CD4-positive, alpha-beta T cell treated with Interleukin-21 for 1 hour (primary cell): ENCODE measurements around the gene SLC39A5.

Experiments
- DNase-seq: peaks from one replicate; pipeline ENCODE4 v3.0.0-alpha.2; 2020

The SLC39A5 gene

DNA sequence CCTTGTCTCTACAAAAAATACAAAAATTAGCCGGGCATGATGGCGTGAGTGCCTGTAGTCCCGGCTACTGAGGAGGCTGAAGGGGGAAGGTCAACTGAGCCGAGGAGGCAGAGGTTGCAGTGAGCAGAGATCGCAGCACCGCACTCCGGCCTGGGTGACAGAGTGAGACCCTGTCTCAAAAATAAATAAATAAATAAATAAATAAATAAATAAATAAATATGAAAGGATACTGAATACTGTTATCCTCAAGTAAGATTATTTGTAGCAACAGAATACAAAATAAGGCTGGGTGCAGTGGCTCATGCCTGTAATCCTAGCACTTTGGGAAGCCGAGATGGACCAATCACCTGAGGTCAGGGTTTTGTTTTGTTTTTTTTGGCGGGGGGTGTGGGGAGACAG, 10.0 kb upstream of the SLC39A5 start:
- DNase-seq, result no peak

DNA sequence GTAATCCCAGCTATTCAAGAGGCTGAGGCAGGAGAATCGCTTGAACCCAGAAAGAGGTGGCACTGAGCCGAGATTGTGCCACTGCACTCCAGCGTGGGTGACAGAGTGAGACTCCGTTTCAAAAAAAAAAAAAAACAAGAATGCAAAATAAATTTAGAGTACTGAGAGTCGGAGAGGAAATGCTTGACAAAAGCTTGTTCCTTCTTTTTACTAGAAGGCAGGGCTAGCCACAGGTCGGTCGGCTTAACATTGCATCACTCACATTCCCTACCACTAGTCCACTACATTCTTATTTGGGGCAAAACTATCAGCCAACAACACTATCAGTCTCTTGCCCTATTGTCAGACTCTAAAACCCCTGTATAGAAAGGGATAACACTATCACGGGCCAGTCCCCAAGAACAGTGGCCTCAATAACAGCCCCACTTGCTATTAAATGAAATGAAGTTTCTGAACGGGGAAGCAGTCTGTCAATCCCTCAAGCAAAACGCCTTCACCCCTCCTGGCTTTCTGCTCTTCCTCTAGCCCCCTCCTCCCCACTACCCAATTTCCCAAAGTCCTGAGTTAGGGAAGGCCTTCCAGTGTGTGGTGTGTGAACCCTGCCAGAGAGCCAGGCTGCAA, 9.1 kb upstream of the SLC39A5 start:
- no peak for DNase-seq

DNA sequence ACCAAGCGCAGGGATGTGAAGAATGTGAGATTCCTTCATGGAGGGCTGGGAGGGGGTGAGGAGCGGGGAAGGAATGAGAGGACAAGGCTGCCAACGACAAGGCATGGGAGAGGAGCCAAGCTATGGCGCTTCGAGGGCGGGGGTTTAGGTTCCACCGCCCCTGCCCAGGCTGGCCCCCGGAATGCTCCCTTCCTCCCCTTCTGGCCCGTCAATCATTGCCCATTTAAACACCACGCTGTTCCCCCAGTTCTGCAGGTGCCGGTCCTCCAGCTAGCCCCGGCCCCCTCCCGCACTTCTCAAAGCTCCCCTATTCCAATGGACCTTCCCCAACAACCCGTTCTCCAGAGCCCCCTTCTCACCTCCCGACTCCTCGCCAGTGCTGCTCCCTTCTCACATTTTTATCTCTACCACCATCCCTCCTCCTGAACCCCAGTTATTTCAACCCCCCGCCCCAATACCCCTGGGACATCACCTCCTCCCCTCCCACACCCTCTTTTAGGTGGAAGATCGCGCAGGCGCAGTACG, 8.6 kb upstream of the SLC39A5 start:
- DNase-seq, result no peak

DNA sequence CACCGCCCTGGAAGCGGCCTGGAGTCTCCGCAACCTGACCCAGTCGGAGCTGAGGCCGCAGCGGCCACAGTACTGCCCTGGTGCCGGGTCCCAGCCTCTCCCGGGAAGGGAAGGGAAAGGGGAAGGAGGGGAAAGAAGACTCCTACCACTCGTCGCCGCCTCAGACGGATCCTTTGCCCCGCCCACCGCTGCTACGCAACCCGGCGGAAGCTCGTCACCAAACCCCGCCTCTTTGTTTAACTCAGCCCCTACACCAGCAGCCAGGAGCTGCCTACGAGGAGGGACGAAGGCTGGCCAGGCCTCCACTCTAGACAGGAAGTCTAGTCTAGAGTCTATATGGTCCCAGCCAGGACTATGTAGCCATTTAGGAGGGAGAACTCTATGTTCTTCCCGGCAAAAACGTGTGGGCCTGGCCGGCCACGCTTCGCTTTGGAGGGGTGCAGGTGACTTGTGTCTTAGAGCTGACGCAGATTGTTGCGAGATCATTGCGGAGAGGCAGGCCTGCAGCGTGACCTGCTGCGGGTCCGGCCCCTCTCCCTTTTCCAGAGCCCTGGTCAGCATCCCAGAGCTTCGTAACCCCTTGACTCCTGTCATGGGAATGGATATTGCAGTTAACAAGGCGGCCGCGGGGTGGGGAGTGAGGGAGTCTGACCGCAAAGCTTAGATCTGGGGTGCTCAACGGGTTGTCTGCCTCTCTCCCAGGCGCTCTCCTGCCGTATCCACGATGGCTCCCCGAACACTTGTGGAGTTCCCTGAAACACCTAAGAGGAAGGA, 7.9 kb upstream of the SLC39A5 start, which contains the start of gene RNF41:
TSS of gene RNF41 (minus strand) at position 166 of the 774 bp plus-strand sequence. CDS start 7,875 bp downstream, outside the sequence.
- DNase-seq, result peak; percentile 94

DNA sequence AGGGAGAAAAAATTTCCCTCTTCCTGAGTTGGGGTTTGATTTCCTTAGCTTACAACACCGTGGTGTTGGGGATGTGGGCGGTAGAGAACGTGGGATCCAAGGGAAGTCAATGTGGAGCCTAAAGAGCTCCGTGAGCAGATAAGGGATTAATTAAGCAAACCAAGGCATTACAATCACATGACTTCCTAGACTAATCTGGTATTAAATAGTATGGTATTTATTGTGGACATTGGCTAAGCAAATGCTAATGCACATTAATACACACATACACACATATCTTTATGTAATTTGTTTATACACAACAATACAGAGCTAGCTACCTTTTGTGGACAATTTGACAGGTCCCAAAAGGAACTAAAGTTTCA, 7.3 kb upstream of the SLC39A5 start:
- no peak for DNase-seq

DNA sequence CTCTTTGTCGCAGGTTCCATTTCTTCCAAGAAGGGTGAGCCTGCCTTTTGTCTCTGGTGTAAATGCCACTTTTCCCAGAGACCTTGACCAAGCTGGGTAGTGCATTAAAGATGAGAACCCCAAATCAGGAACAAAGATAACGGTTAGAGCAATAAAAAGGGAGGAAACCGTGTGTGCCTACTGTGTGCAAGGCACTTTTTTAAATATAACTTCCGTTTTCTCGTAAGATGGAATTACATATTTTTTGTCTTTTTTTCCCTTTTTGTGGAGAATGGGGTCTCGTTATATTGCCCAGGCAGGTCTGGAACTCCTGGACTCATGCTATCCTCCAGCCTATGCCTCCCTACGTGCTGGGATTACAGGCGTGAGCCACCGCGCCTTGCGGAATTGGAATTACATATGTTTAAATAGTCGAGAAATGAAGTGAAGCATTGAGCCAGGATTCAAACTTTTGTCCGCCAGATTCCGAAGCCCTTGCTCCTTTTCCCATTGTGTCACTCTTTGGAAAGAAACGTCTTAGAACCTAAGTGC, 6.2 kb upstream of the SLC39A5 start:
- DNase-seq, result no peak

DNA sequence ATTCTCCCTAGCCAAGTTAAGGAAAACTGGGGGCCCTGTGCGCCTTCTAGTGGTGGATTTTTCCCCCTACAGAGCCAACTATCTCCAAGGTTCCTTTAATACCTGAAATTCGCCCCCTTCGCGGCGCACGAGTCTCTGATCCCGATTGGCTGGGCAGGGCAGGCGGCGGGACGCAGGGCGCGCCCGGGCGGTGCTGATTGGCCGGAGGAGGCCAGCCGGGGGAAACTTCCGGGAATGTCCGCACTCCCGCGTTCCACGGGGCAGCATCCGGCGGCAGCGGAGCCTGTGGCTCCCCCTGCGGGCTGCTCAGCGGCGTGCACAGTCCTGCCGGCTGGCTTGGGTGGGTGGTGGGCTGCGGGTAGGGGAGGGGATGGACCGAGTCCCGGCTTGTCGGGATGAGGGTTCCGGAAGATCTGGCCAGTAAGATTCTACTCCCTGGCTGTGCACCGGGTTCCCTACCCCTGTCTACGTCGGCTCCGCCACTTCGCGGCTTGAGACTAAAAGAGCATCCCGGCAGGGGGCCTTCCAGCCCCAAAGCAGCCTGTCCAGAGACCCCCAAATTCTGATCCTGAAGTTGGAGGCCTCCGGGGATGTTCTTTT, 5.6 kb upstream of the SLC39A5 start, which contains the start of gene NABP2:
TSS of gene NABP2 (plus strand) at position 241 of the 600 bp plus-strand sequence. CDS start 515 bp downstream, outside the sequence.
- DNase-seq, result peak; percentile 94

DNA sequence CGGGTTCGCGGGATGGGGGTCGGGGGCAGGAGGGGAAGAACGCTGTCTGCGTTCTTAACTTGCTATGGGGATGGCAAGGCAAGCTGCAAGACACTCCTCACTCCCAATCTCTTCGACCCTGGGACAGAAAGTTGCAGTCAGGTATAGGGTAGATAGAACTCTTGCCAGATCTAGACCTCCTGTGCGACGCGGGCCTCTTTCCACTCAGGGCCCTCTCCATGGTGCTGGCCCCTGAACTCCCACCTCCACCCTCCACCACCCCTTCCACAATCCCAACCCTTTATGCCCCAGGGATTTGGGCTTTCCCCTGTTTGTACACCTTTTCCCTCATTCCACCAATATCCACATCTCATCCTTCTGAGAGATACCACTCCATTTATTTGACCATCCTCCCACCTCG, 4.9 kb upstream of the SLC39A5 start:
- no peak for DNase-seq

DNA sequence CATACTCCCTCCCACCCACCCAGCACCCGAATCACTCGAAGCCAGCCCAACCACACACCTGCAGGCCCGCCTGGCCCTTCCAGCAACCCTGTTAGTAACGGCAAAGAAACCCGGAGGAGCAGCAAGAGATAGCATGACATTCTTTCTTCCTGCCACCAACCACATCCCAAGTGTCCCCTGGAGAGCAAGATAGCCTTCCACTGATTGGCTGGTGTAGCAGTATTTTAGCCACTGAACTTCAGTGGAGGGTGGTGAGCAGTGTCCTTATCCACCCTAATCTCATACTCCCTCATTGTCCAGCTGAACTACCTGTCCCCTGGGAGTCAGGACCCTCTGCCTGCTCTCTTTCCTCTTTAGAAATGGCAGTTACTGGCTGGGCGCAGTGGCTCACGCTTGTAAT, 769 bp upstream of the SLC39A5 start:
- DNase-seq, result no peak

DNA sequence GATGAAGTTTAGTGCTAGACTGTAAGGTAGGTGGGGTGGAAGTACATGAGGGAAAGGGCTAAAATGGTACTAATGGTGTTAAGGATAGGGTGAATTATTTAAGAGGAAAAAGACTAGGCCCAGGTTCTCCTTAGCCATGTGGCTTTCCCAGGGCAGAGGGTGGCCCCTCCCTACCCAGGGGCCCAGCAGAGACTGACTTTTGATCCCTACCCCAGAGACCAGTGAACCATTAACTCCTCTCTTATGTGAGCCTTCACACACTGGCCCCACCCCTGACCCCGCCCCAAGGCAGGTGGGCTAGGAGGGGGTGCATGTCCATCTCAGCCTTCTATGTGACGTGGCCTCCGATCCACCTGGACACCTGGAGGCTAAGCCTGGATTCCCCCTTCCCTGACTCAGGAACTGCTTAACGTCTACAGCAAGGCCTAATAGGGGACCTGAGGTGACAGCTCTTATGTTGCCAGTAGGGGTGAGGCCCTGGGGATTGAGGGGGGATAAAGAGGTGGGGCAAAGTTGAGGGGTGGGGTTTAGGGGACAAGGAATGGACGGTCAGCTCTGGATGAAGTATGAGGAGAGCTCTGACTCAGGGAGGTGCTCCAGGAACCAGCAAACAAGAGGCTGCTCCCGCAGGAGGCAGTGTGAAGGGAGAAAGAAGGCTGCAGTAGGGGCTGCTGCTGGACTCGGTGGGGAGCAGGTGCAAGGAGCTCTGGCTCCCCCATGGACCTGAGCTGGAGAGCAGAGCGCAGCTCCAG, 757 bp downstream of the SLC39A5 start:
- DNase-seq, result no peak

DNA sequence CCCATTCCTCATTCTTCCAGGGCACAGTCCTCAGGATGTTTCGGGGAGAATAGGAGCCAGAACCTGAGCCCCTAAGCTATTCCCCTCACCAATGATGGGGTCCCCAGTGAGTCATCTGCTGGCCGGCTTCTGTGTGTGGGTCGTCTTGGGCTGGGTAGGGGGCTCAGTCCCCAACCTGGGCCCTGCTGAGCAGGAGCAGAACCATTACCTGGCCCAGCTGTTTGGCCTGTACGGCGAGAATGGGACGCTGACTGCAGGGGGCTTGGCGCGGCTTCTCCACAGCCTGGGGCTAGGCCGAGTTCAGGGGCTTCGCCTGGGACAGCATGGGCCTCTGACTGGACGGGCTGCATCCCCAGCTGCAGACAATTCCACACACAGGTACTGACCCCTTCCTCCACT, 1.3 kb downstream of the SLC39A5 start:
- no peak for DNase-seq

DNA sequence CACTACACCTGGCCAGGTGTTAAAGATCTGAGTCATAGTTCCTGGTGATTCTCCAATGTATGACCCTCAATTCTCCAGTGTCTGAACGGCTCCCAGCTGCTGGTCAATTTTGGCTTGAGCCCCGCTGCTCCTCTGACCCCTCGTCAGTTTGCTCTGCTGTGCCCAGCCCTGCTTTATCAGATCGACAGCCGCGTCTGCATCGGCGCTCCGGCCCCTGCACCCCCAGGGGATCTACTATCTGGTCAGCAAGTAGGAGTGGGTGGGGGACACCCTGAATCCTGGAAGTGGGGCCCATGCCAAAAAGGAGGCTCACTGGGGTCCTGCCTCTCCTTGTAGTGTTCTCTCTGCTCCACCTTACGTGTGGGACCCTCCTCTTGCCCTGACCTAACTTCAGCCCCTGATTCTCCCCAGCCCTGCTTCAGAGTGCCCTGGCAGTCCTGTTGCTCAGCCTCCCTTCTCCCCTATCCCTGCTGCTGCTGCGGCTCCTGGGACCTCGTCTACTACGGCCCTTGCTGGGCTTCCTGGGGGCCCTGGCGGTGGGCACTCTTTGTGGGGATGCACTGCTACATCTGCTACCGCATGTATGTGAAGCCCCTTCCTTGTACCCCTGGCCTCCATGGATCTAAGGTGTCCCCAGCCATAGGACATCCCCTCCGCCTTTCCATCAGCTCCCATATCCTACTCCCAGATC, 5.0 kb downstream of the SLC39A5 start:
- DNase-seq, result no peak

DNA sequence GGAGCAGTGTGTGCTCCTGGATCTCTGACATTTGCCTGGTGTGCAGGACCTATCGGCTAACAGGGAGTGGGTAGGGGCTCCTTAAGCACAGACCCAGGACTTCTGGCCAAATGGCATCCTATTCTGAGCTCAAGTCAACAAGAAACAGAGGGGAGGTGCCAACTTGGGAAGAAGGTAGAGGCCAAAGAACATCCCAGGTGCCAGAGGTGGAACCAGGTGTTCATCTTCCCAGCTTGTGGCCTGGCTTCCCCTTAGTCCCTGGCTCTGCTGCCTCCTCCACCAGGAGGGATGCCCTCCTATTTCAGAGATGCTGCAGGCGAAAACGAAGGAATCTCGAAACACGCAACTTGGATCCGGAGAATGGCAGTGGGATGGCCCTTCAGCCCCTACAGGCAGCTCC, 6.2 kb downstream of the SLC39A5 start:
- no peak for DNase-seq

DNA sequence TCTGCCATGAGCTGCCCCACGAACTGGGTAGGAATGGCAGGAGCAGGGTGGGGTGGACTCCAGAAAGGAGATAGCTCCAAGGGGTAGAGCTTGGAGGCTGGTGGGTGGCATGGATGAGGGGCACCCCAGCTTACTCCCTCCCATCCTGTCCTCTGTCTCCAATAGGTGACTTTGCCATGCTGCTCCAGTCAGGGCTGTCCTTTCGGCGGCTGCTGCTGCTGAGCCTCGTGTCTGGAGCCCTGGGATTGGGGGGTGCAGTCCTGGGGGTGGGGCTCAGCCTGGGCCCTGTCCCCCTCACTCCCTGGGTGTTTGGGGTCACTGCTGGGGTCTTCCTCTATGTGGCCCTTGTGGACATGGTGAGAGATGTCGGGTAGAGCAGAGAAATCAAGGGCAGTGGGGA, 7.1 kb downstream of the SLC39A5 start:
- no peak for DNase-seq

DNA sequence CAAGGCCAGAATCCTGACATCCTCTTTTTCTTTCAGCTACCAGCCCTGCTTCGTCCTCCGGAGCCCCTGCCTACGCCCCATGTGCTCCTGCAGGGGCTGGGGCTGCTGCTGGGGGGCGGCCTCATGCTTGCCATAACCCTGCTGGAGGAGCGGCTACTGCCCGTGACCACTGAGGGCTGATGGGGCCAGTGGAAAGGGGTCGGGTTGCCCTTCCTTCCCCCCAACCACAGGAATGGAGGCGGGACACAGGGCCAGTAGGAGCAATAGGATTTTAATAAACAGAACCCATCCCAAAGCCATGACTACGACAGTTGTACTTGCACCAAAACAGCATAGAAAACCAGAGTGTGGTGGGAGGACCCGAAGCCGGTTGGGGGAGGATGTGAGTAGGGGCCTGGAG, 7.7 kb downstream of the SLC39A5 start:
- DNase-seq, result no peak

DNA sequence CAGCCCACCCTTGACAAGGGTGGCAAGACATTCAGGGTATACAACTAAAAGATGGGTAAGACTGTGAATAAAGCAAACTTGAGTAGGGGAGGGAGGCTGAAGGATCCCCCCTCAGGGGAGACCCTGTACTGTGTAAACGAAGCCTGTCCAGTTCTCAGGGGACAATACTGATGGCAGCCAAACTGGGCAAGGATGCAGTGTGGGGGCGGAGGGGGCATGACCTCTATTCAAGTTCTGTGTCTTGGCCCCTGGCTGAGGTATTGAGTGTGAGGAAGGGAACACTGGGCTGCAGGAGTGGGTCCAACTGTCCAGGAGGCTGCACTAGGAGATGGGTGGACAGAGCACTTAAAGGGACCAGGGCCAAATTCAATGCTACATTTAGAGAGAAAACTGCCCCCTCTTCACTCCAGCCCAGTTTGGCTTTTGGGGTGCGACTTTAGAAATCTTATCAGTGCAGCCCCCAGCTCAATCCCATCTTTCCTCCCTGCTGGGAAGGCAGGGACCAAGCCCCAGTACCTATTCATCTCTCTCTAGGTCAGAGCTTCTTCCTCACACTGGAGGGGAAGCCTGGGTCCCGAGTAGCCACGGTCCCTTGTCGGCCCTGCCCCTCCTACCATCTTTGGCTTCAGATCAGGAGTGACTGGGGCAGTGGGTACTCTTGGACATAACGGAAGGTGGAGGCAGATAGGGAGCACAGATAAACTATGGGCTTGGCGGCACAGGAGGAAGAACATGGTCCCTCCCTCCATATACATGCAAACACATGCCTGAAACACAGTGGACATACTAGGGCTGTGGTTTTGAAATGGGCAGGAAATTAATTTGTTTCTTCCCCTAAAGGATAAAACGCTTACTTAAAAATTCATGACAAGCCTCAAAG, 11.8 kb downstream of the SLC39A5 start:
- no peak for DNase-seq

DNA sequence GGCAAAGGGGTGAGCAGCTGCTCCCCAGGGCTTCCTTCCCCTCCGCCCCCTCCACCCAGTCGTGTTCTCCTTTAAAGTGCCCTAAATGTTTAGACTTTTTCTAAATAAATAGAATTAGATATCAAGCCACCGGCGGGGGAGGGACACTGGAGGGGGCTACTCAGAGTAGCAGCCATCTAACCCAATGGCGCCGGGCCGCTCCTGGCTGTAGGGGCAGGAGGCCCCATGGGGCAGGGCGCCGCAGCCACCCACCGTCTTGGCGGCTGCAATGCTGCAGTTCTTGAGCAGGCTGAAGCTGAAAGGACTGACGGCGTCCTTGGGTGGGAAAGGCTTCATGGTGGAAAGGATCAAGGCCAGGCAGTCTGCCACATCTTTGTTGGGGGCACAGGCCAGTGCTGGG, 13.1 kb downstream of the SLC39A5 start:
- DNase-seq, result no peak

DNA sequence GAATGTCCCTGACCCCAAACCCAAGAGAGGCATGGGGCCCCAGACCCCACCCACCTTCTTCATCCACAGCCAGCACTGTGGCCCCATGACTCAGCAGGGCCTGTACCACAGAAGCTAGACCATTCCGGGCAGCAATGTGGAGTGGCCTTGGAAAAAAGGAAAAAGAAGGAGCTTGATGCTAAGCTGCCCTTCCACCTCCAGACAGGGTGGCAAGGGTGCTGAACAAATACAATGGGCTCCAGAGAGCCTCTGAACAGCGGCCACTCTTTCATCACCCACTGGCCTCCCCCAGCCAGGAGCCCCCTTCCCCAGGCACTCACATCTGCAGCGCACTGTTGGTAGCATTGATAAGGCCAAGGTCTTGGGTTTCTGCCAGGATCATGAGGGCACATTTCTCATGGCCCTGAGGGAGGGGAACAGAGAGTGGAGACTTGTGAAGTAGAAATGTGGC, 13.9 kb downstream of the SLC39A5 start:
- no peak for DNase-seq

DNA sequence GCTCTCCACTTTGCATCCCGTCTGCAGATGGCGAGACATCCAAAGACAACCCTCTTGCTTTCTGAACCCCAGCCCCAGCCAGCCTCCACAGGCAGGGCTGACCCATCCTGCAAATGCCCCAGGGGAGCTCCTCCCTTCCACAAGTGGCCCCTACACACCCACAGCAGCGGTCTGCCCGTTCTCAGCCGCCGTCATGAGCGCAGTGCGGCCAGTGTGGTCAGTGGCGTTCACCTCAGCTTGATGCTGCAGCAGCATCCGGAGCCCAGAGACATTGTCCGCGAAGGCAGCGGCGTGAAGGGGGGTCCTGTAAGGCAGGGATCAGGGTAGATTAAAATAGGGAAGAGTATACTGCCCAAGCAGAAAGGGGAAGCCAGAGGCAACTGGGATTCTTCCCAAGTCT, 14.6 kb downstream of the SLC39A5 start:
- DNase-seq, result no peak

DNA sequence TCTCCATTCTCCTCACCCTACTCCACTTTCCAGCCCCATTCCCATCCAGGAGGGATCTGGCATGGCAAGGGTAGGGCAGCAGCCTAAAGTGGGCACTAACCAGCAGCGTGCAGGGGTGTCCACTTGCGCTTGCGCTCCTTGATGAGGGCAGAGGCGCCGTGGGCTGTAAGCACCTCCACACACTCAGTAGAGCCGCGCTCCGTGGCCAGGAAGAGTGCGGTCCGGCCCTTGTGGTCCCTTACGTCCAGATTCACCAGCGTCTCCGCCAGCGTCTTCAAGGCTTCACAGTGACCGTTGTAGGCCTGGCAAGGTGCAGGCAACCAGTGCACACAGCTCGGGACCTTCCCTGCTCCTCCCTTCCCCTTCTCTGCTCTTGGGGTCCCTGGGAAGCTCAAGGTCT, 18.1 kb downstream of the SLC39A5 start:
- no peak for DNase-seq

DNA sequence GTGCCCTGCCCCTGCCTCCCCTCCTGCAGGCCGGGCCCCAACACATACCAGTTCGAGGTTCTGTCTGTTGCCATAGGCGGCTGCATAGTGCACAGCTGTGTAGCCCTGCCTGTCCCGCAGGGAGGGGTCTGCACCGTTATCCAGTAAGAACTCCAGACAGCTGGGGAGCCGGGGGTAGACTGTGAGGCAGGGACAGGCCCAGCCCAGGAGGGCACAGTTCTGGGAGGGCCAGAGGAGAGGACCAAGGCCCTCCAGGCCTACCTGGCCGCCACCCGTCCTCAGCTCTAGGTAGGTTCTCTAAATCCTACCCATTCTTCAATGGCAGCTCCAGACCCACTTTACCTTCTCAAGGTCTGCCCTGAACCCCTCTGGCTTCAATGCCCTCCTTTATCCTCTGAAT, 18.9 kb downstream of the SLC39A5 start:
- no peak for DNase-seq
